HEK293 (cell line): ENCODE measurements around the gene MYH11.
"Not testable (repeated sequence)": the region's sequence is repeated elsewhere in the genome, so short reads cannot be mapped to it uniquely, and the experiment has no call there.

Experiments
- SALL2 ChIP-seq: fragments of 450-650 bp; formaldehyde crosslinking; IDR thresholded peaks from 2 replicates; pipeline ENCODE4 v1.5.0; 2017; ENCODE audit warnings: missing biosample characterization, mild to moderate bottlenecking, missing genetic modification characterization, borderline replicate concordance
- SETDB1 ChIP-seq: IDR thresholded peaks from one replicate; pipeline ENCODE4 v1.6.1; 2017; ENCODE audit warnings: mild to moderate bottlenecking, low read length, moderate library complexity, mixed read lengths; ENCODE audit not compliant: insufficient read length
- ZBTB21 ChIP-seq: fragments of 450-650 bp; formaldehyde crosslinking; IDR thresholded peaks from 2 replicates; pipeline ENCODE4 v1.5.1; 2017; ENCODE audit warnings: missing biosample characterization, missing genetic modification characterization
- ZBTB8A ChIP-seq: fragments of 450-650 bp; formaldehyde crosslinking; IDR thresholded peaks from 2 replicates; pipeline ENCODE4 v1.5.1; 2016; ENCODE audit warnings: missing biosample characterization, missing genetic modification characterization
- ZNF121 ChIP-seq: fragments of 450-650 bp; formaldehyde crosslinking; IDR thresholded peaks from 2 replicates; pipeline ENCODE4 v1.5.1; 2016; ENCODE audit warnings: missing biosample characterization, missing genetic modification characterization
- ZNF24 ChIP-seq: fragments of 450-650 bp; formaldehyde crosslinking; IDR thresholded peaks from 2 replicates; pipeline ENCODE4 v1.5.1; 2016; ENCODE audit warnings: missing biosample characterization, missing genetic modification characterization
- ZNF274 ChIP-seq, 2 experiments: fragments of 200-500 bp in 1 of 2; fragments of 450-650 bp in 1 of 2; sonication (Bioruptor generic) in 1 of 2; formaldehyde crosslinking in 1 of 2; IDR thresholded peaks; 2 replicates each; pipeline versions ENCODE4 v1.5.1 to v1.6.1; 2014 to 2016; ENCODE audit warnings: borderline replicate concordance in 1 of 2, inconsistent platforms in 1 of 2, low read length in 1 of 2, missing biosample characterization in 1 of 2, missing genetic modification characterization in 1 of 2
- ZNF558 ChIP-seq: fragments of 450-650 bp; formaldehyde crosslinking; IDR thresholded peaks from 2 replicates; pipeline ENCODE4 v1.5.1; 2016; ENCODE audit warnings: missing biosample characterization, missing genetic modification characterization
- ZNF624 ChIP-seq: fragments of 450-650 bp; formaldehyde crosslinking; IDR thresholded peaks from 2 replicates; pipeline ENCODE4 v1.5.1; 2017; ENCODE audit warnings: missing biosample characterization, missing genetic modification characterization
- TF ChIP-seq, protein P1 (sequence below): fragments of 450-650 bp; formaldehyde crosslinking; IDR thresholded peaks from 2 replicates; pipeline ENCODE4 v1.5.1; 2016; ENCODE audit warnings: missing biosample characterization, missing genetic modification characterization
- TF ChIP-seq, protein P2 (sequence below): fragments of 450-650 bp; formaldehyde crosslinking; IDR thresholded peaks from 2 replicates; pipeline ENCODE4 v1.5.1; 2016; ENCODE audit warnings: missing biosample characterization, missing genetic modification characterization
- TF ChIP-seq, protein P3 (sequence below): IDR thresholded peaks from 2 replicates; pipeline ENCODE4 v1.6.1; 2011; ENCODE audit warnings: mild to moderate bottlenecking, low read depth, low read length, borderline replicate concordance
- TF ChIP-seq, protein P4 (sequence below): fragments of 450-650 bp; formaldehyde crosslinking; IDR thresholded peaks from 2 replicates; pipeline ENCODE4; 2016; ENCODE audit warnings: missing biosample characterization, missing genetic modification characterization
- TF ChIP-seq, protein P5 (sequence below): fragments of 450-650 bp; formaldehyde crosslinking; IDR thresholded peaks from 2 replicates; pipeline ENCODE4 v1.5.1; 2016; ENCODE audit warnings: missing biosample characterization, missing genetic modification characterization

DNA sequence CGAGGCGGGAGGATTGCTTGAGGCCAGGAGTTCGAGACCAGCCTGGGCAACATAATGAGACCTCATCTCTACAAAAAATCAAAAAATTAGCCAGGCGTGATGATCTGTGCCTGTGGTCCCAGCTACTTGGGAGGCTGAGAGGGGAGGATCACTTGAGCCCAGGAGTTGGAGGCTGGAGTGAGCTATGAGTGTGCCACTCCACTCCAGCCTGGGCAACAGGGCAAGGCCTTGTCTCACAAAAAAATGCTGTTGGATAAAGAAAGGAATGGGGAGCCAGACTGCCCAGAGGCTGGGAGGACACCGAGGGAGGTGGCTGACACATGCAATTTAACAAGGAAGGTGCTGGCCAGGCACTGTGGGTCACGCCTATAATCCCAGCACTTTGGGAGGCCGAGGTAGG lies 47.5 kb downstream of the MYH11 start:
- TF ChIP-seq, protein P1, sequence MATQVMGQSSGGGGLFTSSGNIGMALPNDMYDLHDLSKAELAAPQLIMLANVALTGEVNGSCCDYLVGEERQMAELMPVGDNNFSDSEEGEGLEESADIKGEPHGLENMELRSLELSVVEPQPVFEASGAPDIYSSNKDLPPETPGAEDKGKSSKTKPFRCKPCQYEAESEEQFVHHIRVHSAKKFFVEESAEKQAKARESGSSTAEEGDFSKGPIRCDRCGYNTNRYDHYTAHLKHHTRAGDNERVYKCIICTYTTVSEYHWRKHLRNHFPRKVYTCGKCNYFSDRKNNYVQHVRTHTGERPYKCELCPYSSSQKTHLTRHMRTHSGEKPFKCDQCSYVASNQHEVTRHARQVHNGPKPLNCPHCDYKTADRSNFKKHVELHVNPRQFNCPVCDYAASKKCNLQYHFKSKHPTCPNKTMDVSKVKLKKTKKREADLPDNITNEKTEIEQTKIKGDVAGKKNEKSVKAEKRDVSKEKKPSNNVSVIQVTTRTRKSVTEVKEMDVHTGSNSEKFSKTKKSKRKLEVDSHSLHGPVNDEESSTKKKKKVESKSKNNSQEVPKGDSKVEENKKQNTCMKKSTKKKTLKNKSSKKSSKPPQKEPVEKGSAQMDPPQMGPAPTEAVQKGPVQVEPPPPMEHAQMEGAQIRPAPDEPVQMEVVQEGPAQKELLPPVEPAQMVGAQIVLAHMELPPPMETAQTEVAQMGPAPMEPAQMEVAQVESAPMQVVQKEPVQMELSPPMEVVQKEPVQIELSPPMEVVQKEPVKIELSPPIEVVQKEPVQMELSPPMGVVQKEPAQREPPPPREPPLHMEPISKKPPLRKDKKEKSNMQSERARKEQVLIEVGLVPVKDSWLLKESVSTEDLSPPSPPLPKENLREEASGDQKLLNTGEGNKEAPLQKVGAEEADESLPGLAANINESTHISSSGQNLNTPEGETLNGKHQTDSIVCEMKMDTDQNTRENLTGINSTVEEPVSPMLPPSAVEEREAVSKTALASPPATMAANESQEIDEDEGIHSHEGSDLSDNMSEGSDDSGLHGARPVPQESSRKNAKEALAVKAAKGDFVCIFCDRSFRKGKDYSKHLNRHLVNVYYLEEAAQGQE (tag by site-specific recombination), result not testable (repeated sequence)
- TF ChIP-seq, protein P2, sequence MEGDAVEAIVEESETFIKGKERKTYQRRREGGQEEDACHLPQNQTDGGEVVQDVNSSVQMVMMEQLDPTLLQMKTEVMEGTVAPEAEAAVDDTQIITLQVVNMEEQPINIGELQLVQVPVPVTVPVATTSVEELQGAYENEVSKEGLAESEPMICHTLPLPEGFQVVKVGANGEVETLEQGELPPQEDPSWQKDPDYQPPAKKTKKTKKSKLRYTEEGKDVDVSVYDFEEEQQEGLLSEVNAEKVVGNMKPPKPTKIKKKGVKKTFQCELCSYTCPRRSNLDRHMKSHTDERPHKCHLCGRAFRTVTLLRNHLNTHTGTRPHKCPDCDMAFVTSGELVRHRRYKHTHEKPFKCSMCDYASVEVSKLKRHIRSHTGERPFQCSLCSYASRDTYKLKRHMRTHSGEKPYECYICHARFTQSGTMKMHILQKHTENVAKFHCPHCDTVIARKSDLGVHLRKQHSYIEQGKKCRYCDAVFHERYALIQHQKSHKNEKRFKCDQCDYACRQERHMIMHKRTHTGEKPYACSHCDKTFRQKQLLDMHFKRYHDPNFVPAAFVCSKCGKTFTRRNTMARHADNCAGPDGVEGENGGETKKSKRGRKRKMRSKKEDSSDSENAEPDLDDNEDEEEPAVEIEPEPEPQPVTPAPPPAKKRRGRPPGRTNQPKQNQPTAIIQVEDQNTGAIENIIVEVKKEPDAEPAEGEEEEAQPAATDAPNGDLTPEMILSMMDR (tag by site-specific recombination), result not testable (repeated sequence)
- TF ChIP-seq ZNF24; SALL2 (tag by site-specific recombination); ZBTB8A (tag by site-specific recombination); ZNF121 (tag by site-specific recombination); ZBTB21 (tag by site-specific recombination); SETDB1; ZNF274 (IDR thresholded peaks at IDR 0.05; ENCODE audit: low read length); ZNF274 (tag by site-specific recombination; IDR thresholded peaks at IDR 0.05; ENCODE audit: borderline replicate concordance); ZNF558 (tag by site-specific recombination); ZNF624 (tag by site-specific recombination): not testable (repeated sequence)
- TF ChIP-seq, protein P3, sequence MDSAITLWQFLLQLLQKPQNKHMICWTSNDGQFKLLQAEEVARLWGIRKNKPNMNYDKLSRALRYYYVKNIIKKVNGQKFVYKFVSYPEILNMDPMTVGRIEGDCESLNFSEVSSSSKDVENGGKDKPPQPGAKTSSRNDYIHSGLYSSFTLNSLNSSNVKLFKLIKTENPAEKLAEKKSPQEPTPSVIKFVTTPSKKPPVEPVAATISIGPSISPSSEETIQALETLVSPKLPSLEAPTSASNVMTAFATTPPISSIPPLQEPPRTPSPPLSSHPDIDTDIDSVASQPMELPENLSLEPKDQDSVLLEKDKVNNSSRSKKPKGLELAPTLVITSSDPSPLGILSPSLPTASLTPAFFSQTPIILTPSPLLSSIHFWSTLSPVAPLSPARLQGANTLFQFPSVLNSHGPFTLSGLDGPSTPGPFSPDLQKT, result not testable (repeated sequence)
- TF ChIP-seq, protein P4, sequence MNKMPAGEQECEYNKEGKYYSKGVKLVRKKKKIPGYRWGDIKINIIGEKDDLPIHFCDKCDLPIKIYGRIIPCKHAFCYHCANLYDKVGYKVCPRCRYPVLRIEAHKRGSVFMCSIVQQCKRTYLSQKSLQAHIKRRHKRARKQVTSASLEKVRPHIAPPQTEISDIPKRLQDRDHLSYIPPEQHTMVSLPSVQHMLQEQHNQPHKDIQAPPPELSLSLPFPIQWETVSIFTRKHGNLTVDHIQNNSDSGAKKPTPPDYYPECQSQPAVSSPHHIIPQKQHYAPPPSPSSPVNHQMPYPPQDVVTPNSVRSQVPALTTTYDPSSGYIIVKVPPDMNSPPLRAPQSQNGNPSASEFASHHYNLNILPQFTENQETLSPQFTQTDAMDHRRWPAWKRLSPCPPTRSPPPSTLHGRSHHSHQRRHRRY (tag by site-specific recombination), result not testable (repeated sequence)
- TF ChIP-seq, protein P5, sequence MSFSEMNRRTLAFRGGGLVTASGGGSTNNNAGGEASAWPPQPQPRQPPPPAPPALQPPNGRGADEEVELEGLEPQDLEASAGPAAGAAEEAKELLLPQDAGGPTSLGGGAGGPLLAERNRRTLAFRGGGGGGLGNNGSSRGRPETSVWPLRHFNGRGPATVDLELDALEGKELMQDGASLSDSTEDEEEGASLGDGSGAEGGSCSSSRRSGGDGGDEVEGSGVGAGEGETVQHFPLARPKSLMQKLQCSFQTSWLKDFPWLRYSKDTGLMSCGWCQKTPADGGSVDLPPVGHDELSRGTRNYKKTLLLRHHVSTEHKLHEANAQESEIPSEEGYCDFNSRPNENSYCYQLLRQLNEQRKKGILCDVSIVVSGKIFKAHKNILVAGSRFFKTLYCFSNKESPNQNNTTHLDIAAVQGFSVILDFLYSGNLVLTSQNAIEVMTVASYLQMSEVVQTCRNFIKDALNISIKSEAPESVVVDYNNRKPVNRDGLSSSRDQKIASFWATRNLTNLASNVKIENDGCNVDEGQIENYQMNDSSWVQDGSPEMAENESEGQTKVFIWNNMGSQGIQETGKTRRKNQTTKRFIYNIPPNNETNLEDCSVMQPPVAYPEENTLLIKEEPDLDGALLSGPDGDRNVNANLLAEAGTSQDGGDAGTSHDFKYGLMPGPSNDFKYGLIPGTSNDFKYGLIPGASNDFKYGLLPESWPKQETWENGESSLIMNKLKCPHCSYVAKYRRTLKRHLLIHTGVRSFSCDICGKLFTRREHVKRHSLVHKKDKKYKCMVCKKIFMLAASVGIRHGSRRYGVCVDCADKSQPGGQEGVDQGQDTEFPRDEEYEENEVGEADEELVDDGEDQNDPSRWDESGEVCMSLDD (tag by site-specific recombination), result not testable (repeated sequence)
